Measurements from ENCODE around the gene C6orf47. TPM values are rescaled to one million over a fixed set of nuclear protein-coding genes. Genes with fewer than 3 reads are reported as not detected.

Gene C6orf47
- total and polyA plus RNA-seq, 10 of the 15 experiments (the other 5 are each of a cell fraction or from before 2014, with no cell fraction given) = 0.16 to 20.4 (median 17.3) TPM; not detected in 1

DNA sequence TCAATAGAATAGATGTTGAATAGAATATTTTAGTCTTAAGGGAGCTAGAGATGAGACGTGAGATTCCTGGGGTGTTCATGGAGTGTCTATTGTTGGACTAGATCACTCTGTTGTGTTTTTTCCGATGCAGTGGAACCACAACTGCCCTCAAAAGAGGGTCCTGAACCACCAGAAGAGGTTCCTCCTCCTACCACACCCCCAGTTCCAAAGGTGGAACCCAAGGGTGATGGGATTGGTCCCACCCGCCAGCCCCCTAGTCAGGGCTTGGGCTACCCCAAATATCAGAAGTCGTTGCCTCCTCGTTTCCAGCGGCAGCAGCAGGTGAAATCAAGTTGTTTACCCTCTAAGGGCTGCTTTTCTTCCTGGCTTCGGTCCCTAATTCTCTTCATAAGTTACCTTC, 31.6 kb downstream of the C6orf47 start (continued):
- TF ChIP-seq SIN3A (IDR thresholded peaks at IDR 0.05; ENCODE audit: low read depth, low read length) = no peak
- no peak for TF ChIP-seq FOXM1 (IDR thresholded peaks at IDR 0.05; ENCODE audit: low read depth, low read length)
- TF ChIP-seq NFIC (IDR thresholded peaks at IDR 0.05; ENCODE audit: low read depth, low read length) = no peak
- TF ChIP-seq SMC3 (IDR thresholded peaks at IDR 0.05; ENCODE audit: borderline replicate concordance, low read length) = no peak
- no peak for TF ChIP-seq CBX5 (IDR thresholded peaks at IDR 0.05; ENCODE audit: low read depth)
- no peak for TF ChIP-seq PAX8 (IDR thresholded peaks at IDR 0.05)
- no peak for TF ChIP-seq FOS (IDR thresholded peaks at IDR 0.05; ENCODE audit: borderline replicate concordance, extremely low read depth, insufficient read length)
- no peak for TF ChIP-seq ZNF217 (IDR thresholded peaks at IDR 0.05)

DNA sequence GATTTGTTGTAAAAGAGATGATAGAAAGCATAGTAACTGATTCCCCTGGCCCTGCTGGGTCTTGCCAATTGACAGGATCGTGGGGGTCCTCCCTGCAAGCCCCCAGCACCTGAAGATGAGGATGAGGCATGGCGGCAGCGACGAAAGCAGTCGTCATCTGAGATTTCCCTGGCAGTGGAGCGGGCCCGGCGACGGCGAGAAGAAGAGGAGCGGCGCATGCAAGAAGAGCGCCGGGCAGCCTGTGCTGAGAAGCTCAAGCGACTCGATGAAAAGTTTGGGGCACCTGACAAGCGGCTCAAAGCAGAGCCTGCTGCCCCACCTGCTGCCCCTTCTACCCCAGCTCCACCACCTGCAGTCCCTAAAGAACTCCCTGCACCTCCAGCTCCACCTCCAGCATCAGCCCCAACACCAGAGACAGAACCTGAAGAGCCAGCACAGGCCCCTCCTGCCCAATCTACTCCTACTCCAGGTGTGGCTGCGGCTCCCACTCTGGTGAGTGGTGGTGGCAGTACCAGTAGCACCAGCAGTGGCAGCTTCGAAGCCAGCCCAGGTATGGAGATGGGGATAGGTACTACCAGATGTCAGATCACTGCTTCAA, 32.8 kb downstream of the C6orf47 start:
- H3K27me3 ChIP-seq (replicated peaks in 1 of 2; ENCODE audit: control insufficient read depth in 2 of 2, insufficient read depth in 2 of 2, low read length in 1 of 2) = no peaks in the 10 kb centered on the region
- peaks cover 51 to 66% of the 10 kb centered on the region in 2 experiments for H3K36me3 ChIP-seq (ENCODE audit: control insufficient read depth in 2 of 2, insufficient read depth in 2 of 2, low read length in 1 of 2)
- H3K4me3 ChIP-seq = no peak overlapping the region
- CTCF ChIA-PET = no interaction called here
- TF ChIP-seq, protein P1, sequence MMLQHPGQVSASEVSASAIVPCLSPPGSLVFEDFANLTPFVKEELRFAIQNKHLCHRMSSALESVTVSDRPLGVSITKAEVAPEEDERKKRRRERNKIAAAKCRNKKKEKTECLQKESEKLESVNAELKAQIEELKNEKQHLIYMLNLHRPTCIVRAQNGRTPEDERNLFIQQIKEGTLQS (IDR thresholded peaks at IDR 0.05; ENCODE audit: borderline replicate concordance, extremely low read depth, low read depth, low read length) = no peak
- TF ChIP-seq, protein P2, sequence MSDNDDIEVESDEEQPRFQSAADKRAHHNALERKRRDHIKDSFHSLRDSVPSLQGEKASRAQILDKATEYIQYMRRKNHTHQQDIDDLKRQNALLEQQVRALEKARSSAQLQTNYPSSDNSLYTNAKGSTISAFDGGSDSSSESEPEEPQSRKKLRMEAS (IDR thresholded peaks at IDR 0.05; ENCODE audit: low read depth, low read length) = no peak
- no peak for TF ChIP-seq CEBPB (IDR thresholded peaks at IDR 0.05; ENCODE audit: borderline replicate concordance in 1 of 2, low read depth in 2 of 2, low read length in 2 of 2)
- no peaks in the 10 kb centered on the region for H3K9me3 ChIP-seq (replicated peaks; ENCODE audit: control insufficient read depth, insufficient read depth, low read length)
- RAD21 ChIA-PET (ENCODE audit: unreplicated experiment) = no interaction called here
- FAIRE-seq = no peak
- SMC1A ChIA-PET (ENCODE audit: uncharacterized antibody, unreplicated experiment) = interaction anchor here (1.3 kb wide), 1 partner anchor 24 kb away, joined by 9 read pairs; the partner anchor contains the start of gene BAG6
- WGBS (ENCODE audit: insufficient coverage, insufficient replicate concordance, low lambda C conversion rate, missing lambda C conversion rate) = 98% methylated on average over 10 of the region's 19 CpGs
- no peaks in the 10 kb centered on the region for H4K20me1 ChIP-seq (ENCODE audit: control insufficient read depth, insufficient read depth)
- no peaks in the 10 kb centered on the region; the same call in 1 of the 2 replicates for H3K4me1 ChIP-seq (ENCODE audit: control insufficient read depth, insufficient read depth, low read length)
- BruUV-seq (replicated peaks) = no TSS peak
- H2AFZ ChIP-seq (ENCODE audit: control insufficient read depth, low read depth, low read length) = no peak overlapping the region
- POLR2A ChIA-PET = interaction anchor here (1.2 to 1.6 kb wide), 3 partner anchors 11 to 33 kb away, joined by 3 to 8 read pairs (median 3); partner anchors contain the start of gene C6orf47
- no peak overlapping the region for H3K27ac ChIP-seq (ENCODE audit: control insufficient read depth, insufficient read depth)
- DNase-seq (ENCODE audit: low read depth, low spot score) = no peak
- intact Hi-C loops (cut with micrococcal nuclease; ENCODE audit: unreplicated experiment) (no loop called here), in situ Hi-C loops (cut with MboI) (no loop called here)
- no peak overlapping the region for H3K4me2 ChIP-seq (ENCODE audit: control insufficient read depth, insufficient read depth)
- ATAC-seq = no peak
- peaks cover 16% of the 10 kb centered on the region for H3K79me2 ChIP-seq (ENCODE audit: control insufficient read depth, insufficient read depth, low read length)
- no peak overlapping the region for H3K9ac ChIP-seq (ENCODE audit: control insufficient read depth, insufficient read depth, low read length)
